ENCODE measurements around the gene CAPN3.
A peak's percentile ranks its signal among the peaks of the same experiment; 100 is the strongest.

The CAPN3 gene

DNA sequence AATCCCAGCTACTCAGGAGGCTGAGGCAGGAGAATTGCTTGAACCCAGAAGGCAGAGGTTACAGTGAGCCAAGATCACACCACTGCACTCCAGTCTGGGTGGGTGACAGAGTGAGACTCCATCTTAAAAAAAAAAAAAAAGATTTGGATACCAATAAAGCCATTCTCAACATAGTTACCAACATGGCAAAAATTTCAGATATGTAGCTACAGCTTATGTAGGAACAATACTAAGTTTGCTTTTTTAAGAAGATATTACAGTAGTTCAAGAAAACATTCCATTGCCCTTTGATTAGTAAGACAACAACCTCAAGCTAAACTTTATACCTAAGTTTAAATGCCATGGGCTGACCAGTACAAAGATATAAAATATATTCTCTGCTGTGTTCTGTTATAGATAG is 97.2 kb downstream of the CAPN3 start:
- no peak for DNase-seq (ENCODE audit: insufficient read length, low spot score)
- no peak for FAIRE-seq
- TF ChIP-seq PAX5 (IDR thresholded peaks at IDR 0.05; ENCODE audit: insufficient read depth, low read length, severe bottlenecking) (no peak), POLR2A (IDR thresholded peaks at IDR 0.05; ENCODE audit: low read depth, low read length) (no peak), POU2F2 (IDR thresholded peaks at IDR 0.05; ENCODE audit: low read depth, low read length) (no peak), SPI1 (IDR thresholded peaks at IDR 0.05; ENCODE audit: low read depth, low read length) (no peak), POLR2AphosphoS5 (IDR thresholded peaks at IDR 0.05; ENCODE audit: low read depth, low read length) (no peak), TAF1 (IDR thresholded peaks at IDR 0.05; ENCODE audit: low read depth, low read length) (no peak)

DNA sequence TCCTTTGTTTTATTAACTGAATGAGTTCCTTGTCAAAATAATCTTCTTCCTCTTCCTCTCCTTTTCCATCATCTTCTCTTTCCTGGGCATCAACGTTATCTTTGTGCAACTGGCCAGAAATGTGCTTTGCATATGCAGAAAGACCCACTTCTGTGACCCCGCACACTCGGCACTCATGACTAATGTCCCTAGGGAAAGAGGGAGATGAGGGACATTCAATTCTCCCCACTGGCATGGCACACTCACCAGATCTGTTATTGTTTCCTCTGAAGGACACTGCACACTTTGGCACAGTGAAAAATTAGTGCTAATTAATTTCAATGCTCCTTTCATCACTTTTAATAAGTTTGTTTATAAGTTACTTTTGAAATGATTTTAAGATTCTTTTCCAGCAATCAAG is 97.7 kb downstream of the CAPN3 start:
- FAIRE-seq: peak; percentile 51
- TF ChIP-seq POLR2A (IDR thresholded peaks at IDR 0.05; ENCODE audit: low read depth, low read length) (no peak), POLR2AphosphoS5 (IDR thresholded peaks at IDR 0.05; ENCODE audit: low read depth, low read length) (no peak), TAF1 (IDR thresholded peaks at IDR 0.05; ENCODE audit: low read depth, low read length) (no peak), POU2F2 (IDR thresholded peaks at IDR 0.05; ENCODE audit: low read depth, low read length) (no peak), PAX5 (IDR thresholded peaks at IDR 0.05; ENCODE audit: insufficient read depth, low read length, severe bottlenecking) (no peak), SPI1 (IDR thresholded peaks at IDR 0.05; ENCODE audit: low read depth, low read length) (no peak)
- no peak for DNase-seq (ENCODE audit: insufficient read length, low spot score)

DNA sequence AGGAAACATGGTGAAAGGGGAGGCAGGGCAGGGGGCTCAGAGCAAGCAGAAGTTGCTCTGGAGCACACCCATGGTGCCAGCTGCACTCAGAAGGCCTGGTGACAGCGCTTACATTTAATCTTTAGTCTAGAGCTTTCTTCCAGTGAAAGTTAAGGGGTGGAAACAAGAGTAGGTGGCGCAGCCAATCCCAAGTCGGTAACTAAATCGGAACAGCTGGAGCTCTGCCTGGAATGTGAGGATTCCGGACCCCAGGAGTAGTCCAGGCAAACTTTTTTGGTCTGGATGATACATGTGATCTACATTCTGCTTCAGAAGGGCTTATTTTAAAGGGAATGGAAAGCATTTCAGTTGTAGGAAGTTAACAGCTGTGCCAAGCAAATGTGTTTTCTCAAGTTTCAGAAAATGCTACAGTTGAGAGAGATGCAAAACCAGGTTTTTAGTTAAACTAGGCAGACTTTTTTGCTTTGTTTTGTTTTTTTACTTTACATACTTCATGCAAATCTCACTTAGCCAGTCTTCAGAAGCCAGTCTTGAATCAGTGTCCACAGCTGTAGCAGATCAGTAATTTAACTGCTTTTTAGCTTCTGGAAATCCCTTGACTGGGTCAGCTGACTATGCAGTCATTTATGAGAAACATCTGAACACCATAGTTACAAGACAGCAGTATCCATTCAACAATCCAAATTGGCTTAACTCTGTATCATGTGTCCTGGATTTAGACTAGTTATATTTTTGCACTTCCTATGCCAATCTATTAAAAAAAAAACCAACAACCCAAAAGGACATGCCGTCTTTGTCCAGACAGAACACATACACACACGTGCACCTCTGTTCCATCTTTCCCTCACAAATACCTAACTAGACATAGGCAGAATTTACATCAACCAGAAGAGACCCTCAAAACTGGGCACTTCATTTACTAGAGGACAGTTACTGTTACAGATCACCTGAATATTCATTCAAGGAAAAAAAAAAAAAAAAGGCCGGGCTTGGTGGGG is 98.4 kb downstream of the CAPN3 start:
- TF ChIP-seq TAF1 (IDR thresholded peaks at IDR 0.05; ENCODE audit: low read depth, low read length) (no peak), SPI1 (IDR thresholded peaks at IDR 0.05; ENCODE audit: low read depth, low read length) (no peak), PAX5 (IDR thresholded peaks at IDR 0.05; ENCODE audit: insufficient read depth, low read length, severe bottlenecking) (no peak), POLR2A (IDR thresholded peaks at IDR 0.05; ENCODE audit: low read depth, low read length) (no peak), POLR2AphosphoS5 (IDR thresholded peaks at IDR 0.05; ENCODE audit: low read depth, low read length) (no peak), POU2F2 (IDR thresholded peaks at IDR 0.05; ENCODE audit: low read depth, low read length) (no peak)
- DNase-seq (ENCODE audit: insufficient read length, low spot score) (peak; percentile 11), FAIRE-seq (peak; percentile 87)

- DNase-seq (ENCODE audit: insufficient read length, low spot score) (no peak), FAIRE-seq (no peak)
- TF ChIP-seq PAX5 (IDR thresholded peaks at IDR 0.05; ENCODE audit: insufficient read depth, low read length, severe bottlenecking) (no peak), SPI1 (IDR thresholded peaks at IDR 0.05; ENCODE audit: low read depth, low read length) (no peak), POLR2AphosphoS5 (IDR thresholded peaks at IDR 0.05; ENCODE audit: low read depth, low read length) (no peak), POU2F2 (IDR thresholded peaks at IDR 0.05; ENCODE audit: low read depth, low read length) (no peak), POLR2A (IDR thresholded peaks at IDR 0.05; ENCODE audit: low read depth, low read length) (no peak), TAF1 (IDR thresholded peaks at IDR 0.05; ENCODE audit: low read depth, low read length) (no peak)
These were observed 102.0 kb downstream of the CAPN3 start for GRCh38 chr15:42461261-42461660.

Measured in GM12891 (cell line).